SU-DHL-6 (cell line): Measurements from ENCODE around the gene VWA5B1.

Experiments used
- H2AFZ ChIP-seq: fragments of 200-600 bp; sonication (generic); 2 replicates; pipeline ENCODE4 v1.6.1; 2014; ENCODE audit warnings: low read depth, mild to moderate bottlenecking, moderate library complexity, mixed read lengths, antibody characterized with exemption, low read length; ENCODE audit not compliant: severe bottlenecking
- H3F3A ChIP-seq: fragments of 200-600 bp; shearing (Covaris generic); 2 replicates; pipeline ENCODE4 v1.6.0; 2016; ENCODE audit warnings: antibody characterized with exemption, mild to moderate bottlenecking; ENCODE audit not compliant: insufficient read depth
- H3K27ac ChIP-seq: fragments of 200-600 bp; sonication (generic); 2 replicates; pipeline ENCODE4 v1.5.1; 2016; ENCODE audit warnings: low read depth, mild to moderate bottlenecking, low read length, moderate library complexity, mixed read lengths
- H3K27me3 ChIP-seq: fragments of 200-600 bp; sonication (generic), shearing (Covaris generic); 2 replicates; pipeline ENCODE4 v1.6.0; 2014; ENCODE audit warnings: mild to moderate bottlenecking, low read length
- H3K36me3 ChIP-seq: fragments of 200-600 bp; sonication (generic); 2 replicates; pipeline ENCODE4 v1.6.1; 2014; ENCODE audit warnings: mild to moderate bottlenecking, low read length, mixed read lengths
- H3K4me2 ChIP-seq: fragments of 300-600, 200-600 bp; shearing (Covaris generic), sonication (generic); 2 replicates; pipeline ENCODE4 v1.6.0; 2014; ENCODE audit warnings: low read length, low read depth, mild to moderate bottlenecking; ENCODE audit not compliant: poor library complexity, severe bottlenecking
- H3K4me3 ChIP-seq: fragments of 200-600 bp; sonication (generic); 2 replicates; pipeline ENCODE4 v1.5.1; 2014; ENCODE audit warnings: antibody characterized with exemption, low read length, mild to moderate bottlenecking, mixed read lengths; ENCODE audit not compliant: insufficient read depth, poor library complexity, severe bottlenecking
- H3K79me2 ChIP-seq: fragments of 200-600 bp; sonication (generic); 2 replicates; pipeline ENCODE4 v1.6.1; 2014; ENCODE audit warnings: mild to moderate bottlenecking, low read length, moderate library complexity; ENCODE audit not compliant: insufficient read depth
- H3K9ac ChIP-seq: fragments of 200-600 bp; sonication (generic); 2 replicates; pipeline ENCODE4 v1.7.0; 2014; ENCODE audit warnings: mild to moderate bottlenecking, low read length
- H3K9me2 ChIP-seq: fragments of 200-600 bp; sonication (generic); replicated peaks from 2 replicates; pipeline ENCODE4 v1.6.1; 2014; ENCODE audit warnings: low read length; ENCODE audit not compliant: insufficient read depth
- H3K9me3 ChIP-seq: fragments of 200-600 bp; sonication (generic); 2 replicates; pipeline ENCODE4 v1.6.1; 2014; ENCODE audit warnings: low read length, mixed read lengths; ENCODE audit not compliant: insufficient read depth
- H4K20me1 ChIP-seq: fragments of 200-600 bp; sonication (generic); 2 replicates; pipeline ENCODE4 v1.6.1; 2014; ENCODE audit warnings: low read depth, mild to moderate bottlenecking, antibody characterized with exemption, low read length, moderate library complexity, mixed read lengths
- EZH2phosphoT487 ChIP-seq: fragments of 200-600 bp; sonication (generic), shearing (Covaris generic); conservative IDR thresholded peaks from 2 replicates; pipeline ENCODE4 v1.6.1; 2018; ENCODE audit warnings: mild to moderate bottlenecking, antibody characterized with exemption, low read length, moderate library complexity, mixed read lengths
- TF ChIP-seq, protein P1 (sequence below): fragments of 200-600 bp; sonication (generic); IDR thresholded peaks from one replicate; pipeline ENCODE4 v1.5.1; 2017; ENCODE audit warnings: antibody characterized with exemption, mild to moderate bottlenecking, low read length, moderate library complexity; ENCODE audit not compliant: insufficient read depth, poor library complexity, severe bottlenecking

VWA5B1 gene

DNA sequence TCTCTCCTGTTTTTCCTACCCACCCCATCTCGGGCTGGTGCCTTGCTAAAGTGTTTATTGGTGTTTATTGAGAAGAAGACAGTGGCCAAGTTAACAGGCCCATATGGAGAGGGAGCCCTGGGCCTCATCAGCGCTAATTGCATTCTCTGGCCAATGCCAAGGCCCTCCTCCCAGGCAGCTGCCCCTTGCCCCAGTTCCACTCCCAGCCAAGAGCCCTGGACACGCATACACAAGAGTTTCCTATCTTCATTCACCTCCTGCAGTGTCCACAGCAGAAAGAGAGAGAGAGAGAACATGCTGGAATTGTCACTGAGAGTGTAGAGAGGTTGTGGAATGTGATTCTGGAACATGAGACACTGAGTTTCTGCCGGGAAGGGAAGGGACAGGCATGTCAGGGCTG, 25.4 kb upstream of the VWA5B1 start:
- H3K9me3 ChIP-seq = no peaks in the 10 kb centered on the region
- H3K9ac ChIP-seq = no peak overlapping the region
- H3K4me2 ChIP-seq = no peak overlapping the region
- no peaks in the 10 kb centered on the region for H3K79me2 ChIP-seq
- no peaks in the 10 kb centered on the region for H4K20me1 ChIP-seq
- no peak overlapping the region for H3K4me3 ChIP-seq
- no peaks in the 10 kb centered on the region for H3K9me2 ChIP-seq
- TF ChIP-seq, protein P1, sequence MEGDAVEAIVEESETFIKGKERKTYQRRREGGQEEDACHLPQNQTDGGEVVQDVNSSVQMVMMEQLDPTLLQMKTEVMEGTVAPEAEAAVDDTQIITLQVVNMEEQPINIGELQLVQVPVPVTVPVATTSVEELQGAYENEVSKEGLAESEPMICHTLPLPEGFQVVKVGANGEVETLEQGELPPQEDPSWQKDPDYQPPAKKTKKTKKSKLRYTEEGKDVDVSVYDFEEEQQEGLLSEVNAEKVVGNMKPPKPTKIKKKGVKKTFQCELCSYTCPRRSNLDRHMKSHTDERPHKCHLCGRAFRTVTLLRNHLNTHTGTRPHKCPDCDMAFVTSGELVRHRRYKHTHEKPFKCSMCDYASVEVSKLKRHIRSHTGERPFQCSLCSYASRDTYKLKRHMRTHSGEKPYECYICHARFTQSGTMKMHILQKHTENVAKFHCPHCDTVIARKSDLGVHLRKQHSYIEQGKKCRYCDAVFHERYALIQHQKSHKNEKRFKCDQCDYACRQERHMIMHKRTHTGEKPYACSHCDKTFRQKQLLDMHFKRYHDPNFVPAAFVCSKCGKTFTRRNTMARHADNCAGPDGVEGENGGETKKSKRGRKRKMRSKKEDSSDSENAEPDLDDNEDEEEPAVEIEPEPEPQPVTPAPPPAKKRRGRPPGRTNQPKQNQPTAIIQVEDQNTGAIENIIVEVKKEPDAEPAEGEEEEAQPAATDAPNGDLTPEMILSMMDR = no peak
- no peak for TF ChIP-seq EZH2phosphoT487
- H3K27me3 ChIP-seq = no peaks in the 10 kb centered on the region
- H3F3A ChIP-seq = no peaks in the 10 kb centered on the region
- H2AFZ ChIP-seq = no peak overlapping the region
- H3K27ac ChIP-seq = no peak overlapping the region
- H3K36me3 ChIP-seq = no peaks in the 10 kb centered on the region

DNA sequence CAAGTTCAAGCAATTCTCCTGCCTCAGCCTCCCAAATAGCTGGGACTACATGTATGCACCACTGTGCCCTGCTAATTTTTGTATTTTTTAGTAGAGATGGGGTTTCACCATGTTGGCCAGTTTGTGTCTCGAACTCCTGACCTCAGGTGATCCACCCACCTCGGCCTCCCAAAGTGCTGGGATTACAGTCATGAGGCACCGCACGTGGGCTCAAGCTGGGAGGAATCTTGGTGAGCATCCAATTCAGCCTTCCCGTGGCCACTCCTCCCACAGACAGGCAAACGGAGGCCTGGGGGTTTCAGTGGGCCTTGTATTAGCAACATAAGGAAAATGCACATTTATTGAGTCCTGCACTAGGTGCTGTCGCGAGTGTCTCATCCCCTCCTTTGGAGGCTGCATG, 24.5 kb upstream of the VWA5B1 start:
- Histone ChIP-seq H3K27me3 (no peaks in the 10 kb centered on the region), H3K4me3 (no peak overlapping the region), H3K9ac (no peak overlapping the region), H3K79me2 (no peaks in the 10 kb centered on the region), H2AFZ (no peak overlapping the region), H3K36me3 (no peaks in the 10 kb centered on the region), H3K4me2 (no peak overlapping the region), H4K20me1 (no peaks in the 10 kb centered on the region), H3K9me3 (no peaks in the 10 kb centered on the region), H3K9me2 (no peaks in the 10 kb centered on the region), H3F3A (no peaks in the 10 kb centered on the region), H3K27ac (no peak overlapping the region)
- TF ChIP-seq, protein P1 = no peak
- TF ChIP-seq EZH2phosphoT487 = no peak

- no peaks in the 10 kb centered on the region for H3K36me3 ChIP-seq
- H3F3A ChIP-seq = no peaks in the 10 kb centered on the region
- no peaks in the 10 kb centered on the region for H3K79me2 ChIP-seq
- H4K20me1 ChIP-seq = no peaks in the 10 kb centered on the region
- H3K27ac ChIP-seq = no peak overlapping the region
- no peaks in the 10 kb centered on the region for H3K9me2 ChIP-seq
- H3K9me3 ChIP-seq = no peaks in the 10 kb centered on the region
- H3K9ac ChIP-seq = no peak overlapping the region
- TF ChIP-seq, protein P1 = no peak
- no peak for TF ChIP-seq EZH2phosphoT487
- no peak overlapping the region for H3K4me3 ChIP-seq
- H2AFZ ChIP-seq = no peak overlapping the region
- H3K4me2 ChIP-seq = no peak overlapping the region
- H3K27me3 ChIP-seq = no peaks in the 10 kb centered on the region
Observed at GRCh38 chr1:20266642-20267041, 24.0 kb upstream of the VWA5B1 start.
